AG08396 (cell line): Measurements from ENCODE around the gene BUB3.
A peak's percentile ranks its signal among the peaks of the same experiment; 100 is the strongest.
"Not testable (repeated sequence)": the region's sequence is repeated elsewhere in the genome, so short reads cannot be mapped to it uniquely, and the experiment has no call there.

Experiments used
- DNase-seq: peaks from one replicate; pipeline ENCODE4 v3.0.0; 2012; ENCODE audit warnings: low spot score, mixed read lengths

The BUB3 gene

GRCh38 chr10:123154711-123155505 is 706 bp downstream of the BUB3 start:
- DNase-seq, result peak; percentile 80

GRCh38 chr10:123156078-123156477 is 1.9 kb downstream of the BUB3 start:
- DNase-seq, result peak; percentile 15

- DNase-seq, result peak; percentile 41
These were observed 3.0 kb downstream of the BUB3 start for GRCh38 chr10:123157210-123157609.

GRCh38 chr10:123158682-123159081 is 4.5 kb downstream of the BUB3 start:
- DNase-seq, result no peak

- no peak for DNase-seq
These were observed 6.2 kb downstream of the BUB3 start for GRCh38 chr10:123160311-123160980.

- no peak for DNase-seq
These were observed 10.1 kb downstream of the BUB3 start for GRCh38 chr10:123164319-123164718.

- DNase-seq, result no peak
These were observed 11.4 kb downstream of the BUB3 start for GRCh38 chr10:123165445-123166072.

GRCh38 chr10:123166618-123167017 is 12.4 kb downstream of the BUB3 start:
- DNase-seq, result no peak

GRCh38 chr10:123170961-123171360 is 16.8 kb downstream of the BUB3 start:
- DNase-seq, result no peak

- DNase-seq, result not testable (repeated sequence)
These were observed 17.4 kb downstream of the BUB3 start for GRCh38 chr10:123171616-123172015.

GRCh38 chr10:123175389-123176387 is 21.5 kb downstream of the BUB3 start:
- no peak for DNase-seq

GRCh38 chr10:123178390-123178789 is 24.2 kb downstream of the BUB3 start:
- not testable (repeated sequence) for DNase-seq

GRCh38 chr10:123180101-123181090 is 26.2 kb downstream of the BUB3 start:
- no peak for DNase-seq

- DNase-seq, result no peak
These were observed 29.5 kb downstream of the BUB3 start for GRCh38 chr10:123183724-123184123.

GRCh38 chr10:123187781-123188180 is 33.6 kb downstream of the BUB3 start:
- DNase-seq, result no peak

- no peak for DNase-seq
These were observed 37.7 kb downstream of the BUB3 start for GRCh38 chr10:123191886-123192285.

GRCh38 chr10:123194056-123194455 is 39.9 kb downstream of the BUB3 start:
- DNase-seq, result no peak

- DNase-seq, result no peak
These were observed 46.3 kb downstream of the BUB3 start for GRCh38 chr10:123200531-123200930.

GRCh38 chr10:123202506-123202905 is 48.3 kb downstream of the BUB3 start:
- DNase-seq, result no peak

- DNase-seq, result no peak
These were observed 49.4 kb downstream of the BUB3 start for GRCh38 chr10:123203393-123204126.
